H1 (cell line): ENCODE measurements around the gene RAD50. TPM values are rescaled to one million over a fixed set of nuclear protein-coding genes. Genes with fewer than 3 reads are reported as not detected.

Experiments
- CTCF ChIA-PET: fragments of 300-600 bp; sonication (Branson Sonifier 250); formaldehyde crosslinking; loops from one replicate; lab custom pipeline; 2021; ENCODE audit not compliant: partially characterized antibody; lab: Charles Lee
- POLR2A ChIA-PET: fragments of 300-600 bp; sonication (Branson Sonifier 250); formaldehyde crosslinking; loops from one replicate; lab custom pipeline; 2021; ENCODE audit warnings: inconsistent platforms; ENCODE audit not compliant: partially characterized antibody; lab: Charles Lee
- DNase-seq, 2 experiments: peaks; one replicate each; pipeline versions ENCODE4 v3.0.0 to v3.0.0-alpha.2; 2010 to 2022; ENCODE audit warnings: low spot score in 2 of 2, low read depth in 1 of 2, mixed read lengths in 1 of 2
- FAIRE-seq: peaks from 2 replicates; lab custom pipeline; 2011; peaks lifted over from hg19 to GRCh38; lab: Jason Lieb, UNC
- H2AFZ ChIP-seq: 2 replicates; pipeline ENCODE4 v1.8.1; 2012; ENCODE audit warnings: low read length, inconsistent platforms
- H2AK5ac ChIP-seq: 2 replicates; pipeline ENCODE4 v1.6.1; 2013; ENCODE audit warnings: low read depth, low read length
- H2BK120ac ChIP-seq: replicated peaks from 2 replicates; pipeline ENCODE3; 2013; ENCODE audit warnings: low read depth, low read length, inconsistent platforms
- H2BK12ac ChIP-seq: 2 replicates; pipeline ENCODE4 v1.6.1; 2013; ENCODE audit warnings: low read depth, low read length
- H2BK15ac ChIP-seq: 2 replicates; pipeline ENCODE4 v1.6.1; 2013; ENCODE audit warnings: low read length
- H2BK20ac ChIP-seq: 2 replicates; pipeline ENCODE4 v1.6.1; 2013; ENCODE audit warnings: low read length
- H2BK5ac ChIP-seq: 2 replicates; pipeline ENCODE4 v1.6.1; 2013; ENCODE audit warnings: low read depth, low read length
- H3K14ac ChIP-seq: 2 replicates; pipeline ENCODE4 v1.6.1; 2013; ENCODE audit warnings: inconsistent platforms; ENCODE audit not compliant: insufficient read length
- H3K18ac ChIP-seq: 2 replicates; pipeline ENCODE4 v1.6.1; 2013; ENCODE audit warnings: low read length; ENCODE audit errors: extremely low read depth
- H3K23ac ChIP-seq: 2 replicates; pipeline ENCODE4 v1.6.1; 2013; ENCODE audit warnings: inconsistent platforms; ENCODE audit not compliant: insufficient read length
- H3K23me2 ChIP-seq: 2 replicates; pipeline ENCODE4 v1.6.1; 2013; ENCODE audit warnings: low read depth, low read length
- H3K27ac ChIP-seq: 2 replicates; pipeline ENCODE4 v1.6.1; 2011; ENCODE audit warnings: low read depth, low read length, inconsistent platforms
- H3K27me3 ChIP-seq, 4 experiments: replicated peaks in 1 of 4; 1 replicate in 1 of 4; 2 replicates in 3 of 4; pipeline versions ENCODE4 v1.6.1 to v1.8.1; 2011 to 2013; ENCODE audit warnings: low read length in 3 of 4, mild to moderate bottlenecking in 3 of 4, inconsistent platforms in 2 of 4, mixed read lengths in 2 of 4, moderate library complexity in 1 of 4; ENCODE audit not compliant: control insufficient read depth in 3 of 4, insufficient read depth in 3 of 4; ENCODE audit errors: extremely low read depth in 1 of 4
- H3K36me3 ChIP-seq, 4 experiments: 2 replicates each; pipeline versions ENCODE4 v1.6.1 to v1.8.1; 2011 to 2013; ENCODE audit warnings: mild to moderate bottlenecking in 4 of 4, low read length in 3 of 4, moderate library complexity in 2 of 4, control low read depth in 1 of 4, inconsistent platforms in 1 of 4; ENCODE audit not compliant: insufficient read depth in 4 of 4, control insufficient read depth in 2 of 4
- H3K4ac ChIP-seq: replicated peaks from 2 replicates; pipeline ENCODE3; 2013; ENCODE audit warnings: low read length, low read depth, mixed read lengths, inconsistent platforms; ENCODE audit not compliant: insufficient read length
- H3K4me1 ChIP-seq, 4 experiments: replicated peaks in 1 of 4; 1 replicate in 1 of 4; 2 replicates in 3 of 4; pipeline versions ENCODE4 v1.6.1 to v1.8.1; 2011 to 2013; ENCODE audit warnings: low read length in 3 of 4, inconsistent platforms in 2 of 4, mixed read lengths in 1 of 4; ENCODE audit not compliant: insufficient read depth in 4 of 4, control insufficient read depth in 3 of 4
- H3K4me2 ChIP-seq, 2 experiments: 2 replicates each; pipeline versions ENCODE4 v1.6.1 to v1.8.1; 2011 to 2013; ENCODE audit warnings: low read depth in 2 of 2, low read length in 2 of 2, control low read depth in 1 of 2, inconsistent platforms in 1 of 2, mild to moderate bottlenecking in 1 of 2; ENCODE audit not compliant: insufficient read depth in 1 of 2
- H3K4me3 ChIP-seq, 4 experiments: fragments of 200-600, 300-600 bp in 1 of 4; sonication (generic), shearing (Covaris generic), sonication (Bioruptor Twin) in 1 of 4; 2 replicates each; pipeline versions ENCODE4 v1.5.1 to v1.8.1; 2011 to 2016; ENCODE audit warnings: low read length in 4 of 4, low read depth in 3 of 4, control low read depth in 2 of 4, inconsistent platforms in 2 of 4, mild to moderate bottlenecking in 2 of 4, mixed read lengths in 1 of 4, moderate library complexity in 1 of 4; ENCODE audit not compliant: insufficient read depth in 2 of 4; ENCODE audit errors: extremely low read depth in 1 of 4
- H3K56ac ChIP-seq: replicated peaks from 2 replicates; pipeline ENCODE3; 2013; ENCODE audit warnings: low read depth, mild to moderate bottlenecking, mixed read lengths, low read length, inconsistent platforms; ENCODE audit not compliant: insufficient read length
- H3K79me1 ChIP-seq: 2 replicates; pipeline ENCODE4 v1.6.1; 2013; ENCODE audit warnings: low read depth, low read length, control low read depth
- H3K79me2 ChIP-seq, 2 experiments: 2 replicates each; pipeline versions ENCODE4 v1.6.1 to v1.8.1; 2012 to 2013; ENCODE audit warnings: low read length in 2 of 2, mild to moderate bottlenecking in 2 of 2, inconsistent platforms in 1 of 2; ENCODE audit not compliant: insufficient read depth in 2 of 2, control insufficient read depth in 1 of 2
- H3K9ac ChIP-seq, 4 experiments: replicated peaks in 1 of 4; 1 replicate in 1 of 4; 2 replicates in 3 of 4; pipeline versions ENCODE4 v1.6.1 to v1.8.1; 2011 to 2013; ENCODE audit warnings: low read depth in 3 of 4, low read length in 3 of 4, control low read depth in 2 of 4, mild to moderate bottlenecking in 2 of 4, moderate library complexity in 2 of 4, inconsistent platforms in 1 of 4; ENCODE audit errors: extremely low read depth in 1 of 4
- H3K9me3 ChIP-seq, 2 experiments: 2 replicates each; pipeline versions ENCODE4 v1.6.1 to v1.8.1; 2012 to 2013; ENCODE audit warnings: mild to moderate bottlenecking in 2 of 2, moderate library complexity in 2 of 2, control low read depth in 1 of 2, inconsistent platforms in 1 of 2, low read depth in 1 of 2, low read length in 1 of 2, mixed read lengths in 1 of 2; ENCODE audit not compliant: insufficient read depth in 2 of 2
- H4K20me1 ChIP-seq, 2 experiments: replicated peaks in 1 of 2; 2 replicates each; pipeline versions ENCODE3 to v1.8.1; 2011 to 2013; ENCODE audit warnings: inconsistent platforms in 2 of 2, low read length in 2 of 2, mild to moderate bottlenecking in 1 of 2; ENCODE audit not compliant: insufficient read depth in 2 of 2, control insufficient read depth in 1 of 2
- H4K5ac ChIP-seq: 2 replicates; pipeline ENCODE4 v1.6.1; 2013; ENCODE audit warnings: low read length, low read depth, mixed read lengths, inconsistent platforms; ENCODE audit not compliant: insufficient read length
- H4K8ac ChIP-seq: 2 replicates; pipeline ENCODE4 v1.8.0; 2013; ENCODE audit warnings: mild to moderate bottlenecking, moderate library complexity, low read length, inconsistent platforms; ENCODE audit not compliant: insufficient read depth; ENCODE audit errors: extremely low read depth
- H4K91ac ChIP-seq: replicated peaks from 2 replicates; pipeline ENCODE3; 2013; ENCODE audit warnings: low read length, mixed read lengths, inconsistent platforms; ENCODE audit not compliant: insufficient read length
- GABPA ChIP-seq: IDR thresholded peaks from 2 replicates; pipeline ENCODE4 v1.6.1; 2011; ENCODE audit warnings: mild to moderate bottlenecking, low read length, moderate library complexity, borderline replicate concordance; ENCODE audit not compliant: insufficient read depth
- SP2 ChIP-seq: IDR thresholded peaks from 2 replicates; pipeline ENCODE4 v1.6.1; 2012; ENCODE audit warnings: mild to moderate bottlenecking, low read length, inconsistent platforms
- SUZ12 ChIP-seq: fragments of 200-600 bp; sonication (generic); IDR thresholded peaks from 2 replicates; pipeline ENCODE4 v1.6.1; 2012; ENCODE audit warnings: mild to moderate bottlenecking, inconsistent platforms, low read length, moderate library complexity, mixed read lengths
- USF2 ChIP-seq: IDR thresholded peaks from 2 replicates; pipeline ENCODE4 v1.6.1; 2011; ENCODE audit warnings: low read length, improper control_type of control experiment
- WGBS, 2 experiments: shearing (Covaris generic) in 1 of 2; methylation state at CpG; one replicate each; pipeline versions ENCODE4 v1.1.6 to v1.1.7; 2013 to 2015; ENCODE audit warnings: low lambda C conversion rate in 2 of 2, mixed read lengths in 2 of 2, inconsistent platforms in 1 of 2, low coverage in 1 of 2, missing lambda C conversion rate in 1 of 2; ENCODE audit not compliant: insufficient replicate concordance in 2 of 2, insufficient coverage in 1 of 2, insufficient read length in 1 of 2; ENCODE audit errors: extremely low coverage in 1 of 2, missing lambda C conversion rate in 1 of 2; 5-methylcytosine and 5-hydroxymethylcytosine counted together
- polyA plus RNA-seq, 7 experiments: library from polyadenylated mRNA; depleted of rRNA in 3 of 7; stranded (reverse) in 5 of 7; unstranded in 2 of 7; fragments of >200 nt in 5 of 7; fragments of 200-250 nt in 2 of 7; gene quantifications; 1 replicate in 5 of 7; 2 replicates in 1 of 7; 4 replicates in 1 of 7; pipeline versions ENCODE4 v1.2.1 to v1.2.3, GENCODE V29; 2011 to 2013; ENCODE audit warnings: missing spikeins in 2 of 7, mixed read lengths in 2 of 7
- total RNA-seq: library from RNA; stranded (reverse); fragmentation: NEBNext Ultra II Directional; extraction: Animal tissue kit (Norgen Biotek cat#: 25700); gene quantifications from 2 replicates; pipeline ENCODE4 v1.2.1, GENCODE V29; 2021

The RAD50 gene
- total and polyA plus RNA-seq, 2 of the 8 experiments (the other 6 are each of a cell fraction or from before 2014, with no cell fraction given) = 10.1 to 39.4 TPM

- H3K4me1 ChIP-seq = no peaks in the 10 kb centered on the region; a peak in 1 of 7 replicates
- no peak within 1 kb of the TSS for H2BK20ac ChIP-seq
- no peak within 1 kb of the TSS for H4K8ac ChIP-seq
- H2BK15ac ChIP-seq = no peak within 1 kb of the TSS
- TF ChIP-seq USF2 (no peak), SP2 (no peak), GABPA (no peak), SUZ12 (no peak)
- no peak within 1 kb of the TSS for H4K91ac ChIP-seq
- H4K20me1 ChIP-seq = no peaks in the 10 kb centered on the region
- H3K23ac ChIP-seq = no peak within 1 kb of the TSS
- ChIA-PET POLR2A (no interaction called here), CTCF (interaction anchor here (2.0 to 3.6 kb wide), 2 partner anchors 17 kb away, joined by 8 to 27 read pairs; no protein-coding TSS in a partner anchor)
- no peak within 1 kb of the TSS for H2BK5ac ChIP-seq
- H2AFZ ChIP-seq = no peak within 1 kb of the TSS
- H3K4ac ChIP-seq = no peak within 1 kb of the TSS
- H3K56ac ChIP-seq = no peak within 1 kb of the TSS
- no peak for DNase-seq
- no peak within 1 kb of the TSS for H3K4me2 ChIP-seq
- H3K23me2 ChIP-seq = no peaks in the 10 kb centered on the region
- FAIRE-seq = no peak
- H3K4me3 ChIP-seq = no peak within 1 kb of the TSS
- H4K5ac ChIP-seq = no peak within 1 kb of the TSS
- no peak within 1 kb of the TSS for H3K18ac ChIP-seq
- H3K27me3 ChIP-seq = no peaks in the 10 kb centered on the region
- H3K36me3 ChIP-seq = no peaks in the 10 kb centered on the region
- H3K79me1 ChIP-seq = no peaks in the 10 kb centered on the region
- no peaks in the 10 kb centered on the region for H3K9me3 ChIP-seq
- no peaks in the 10 kb centered on the region for H3K79me2 ChIP-seq
- 89% methylated on average over 7 of the region's 7 CpGs; no CpG with 5 or more reads in 1 of the 2 experiments for WGBS, 2 experiments
- H3K9ac ChIP-seq = no peak within 1 kb of the TSS; a peak in 1 of 7 replicates
- no peak within 1 kb of the TSS for H3K14ac ChIP-seq
- no peak within 1 kb of the TSS for H2AK5ac ChIP-seq
- H3K27ac ChIP-seq = no peak within 1 kb of the TSS
- H2BK12ac ChIP-seq = no peak within 1 kb of the TSS
- no peak within 1 kb of the TSS for H2BK120ac ChIP-seq
Measured at GRCh38 chr5:132543472-132544201, 13.1 kb upstream of the RAD50 start, which contains the start of gene IL5. Gene IL5, minus strand, starts transcription at chr5:132543522. Its CDS starts 44 bp downstream, at chr5:132543478.
